ENCODE data around the gene IGFN1. TPM values are rescaled to one million over a fixed set of nuclear protein-coding genes. Genes with fewer than 3 reads are reported as not detected.

IGFN1 gene
- total and polyA plus RNA-seq, 2 donors from 2014 or later, result 2.8 TPM; not detected in 1

DNA sequence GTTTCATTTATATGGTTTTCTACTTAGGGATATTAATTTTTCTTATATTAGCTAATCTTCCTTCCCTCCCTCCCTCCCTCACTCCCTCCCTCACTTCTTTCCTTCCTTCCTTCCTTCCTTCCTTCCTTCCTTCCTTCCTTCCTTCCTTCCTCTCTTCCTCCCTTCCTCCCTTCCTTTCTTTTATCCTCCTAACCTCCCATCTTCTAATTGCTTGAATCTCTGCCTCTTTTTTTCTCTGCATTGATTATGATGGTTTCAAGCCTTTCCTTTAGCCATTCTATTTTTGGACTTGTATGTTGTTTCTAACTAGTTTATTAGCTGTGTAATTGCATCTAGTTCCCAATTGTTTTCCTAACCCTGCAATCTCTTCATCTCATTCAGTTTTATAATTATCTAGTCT is 75.7 kb downstream of the IGFN1 start:
- Histone ChIP-seq H3K27me3 (ENCODE audit: control insufficient read depth, insufficient read depth, low read length) (no peaks in the 10 kb centered on the region), H3K9ac (ENCODE audit: low read length in 3 of 3) (no peak overlapping the region), H3K27ac (ENCODE audit: low read depth in 2 of 2, low read length in 2 of 2) (no peak overlapping the region), H3K9me3 (ENCODE audit: control insufficient read depth in 2 of 3, insufficient read depth in 1 of 3, low read length in 3 of 3) (no peaks in the 10 kb centered on the region), H3K4me1 (ENCODE audit: control insufficient read depth in 2 of 3, insufficient read depth in 2 of 3, low read depth in 1 of 3, low read length in 3 of 3) (no peaks in the 10 kb centered on the region), H3K36me3 (ENCODE audit: control insufficient read depth in 2 of 3, insufficient read depth in 3 of 3, low read length in 3 of 3) (no peaks in the 10 kb centered on the region), H3K4me3 (ENCODE audit: low read length in 3 of 3) (no peak overlapping the region)
- no peak for FAIRE-seq
- intact Hi-C loops (cut with DNase I), result no loop called here
- DNase-seq, result no peak
- TF ChIP-seq, protein P1, sequence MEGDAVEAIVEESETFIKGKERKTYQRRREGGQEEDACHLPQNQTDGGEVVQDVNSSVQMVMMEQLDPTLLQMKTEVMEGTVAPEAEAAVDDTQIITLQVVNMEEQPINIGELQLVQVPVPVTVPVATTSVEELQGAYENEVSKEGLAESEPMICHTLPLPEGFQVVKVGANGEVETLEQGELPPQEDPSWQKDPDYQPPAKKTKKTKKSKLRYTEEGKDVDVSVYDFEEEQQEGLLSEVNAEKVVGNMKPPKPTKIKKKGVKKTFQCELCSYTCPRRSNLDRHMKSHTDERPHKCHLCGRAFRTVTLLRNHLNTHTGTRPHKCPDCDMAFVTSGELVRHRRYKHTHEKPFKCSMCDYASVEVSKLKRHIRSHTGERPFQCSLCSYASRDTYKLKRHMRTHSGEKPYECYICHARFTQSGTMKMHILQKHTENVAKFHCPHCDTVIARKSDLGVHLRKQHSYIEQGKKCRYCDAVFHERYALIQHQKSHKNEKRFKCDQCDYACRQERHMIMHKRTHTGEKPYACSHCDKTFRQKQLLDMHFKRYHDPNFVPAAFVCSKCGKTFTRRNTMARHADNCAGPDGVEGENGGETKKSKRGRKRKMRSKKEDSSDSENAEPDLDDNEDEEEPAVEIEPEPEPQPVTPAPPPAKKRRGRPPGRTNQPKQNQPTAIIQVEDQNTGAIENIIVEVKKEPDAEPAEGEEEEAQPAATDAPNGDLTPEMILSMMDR (IDR thresholded peaks at IDR 0.05; ENCODE audit: borderline replicate concordance, extremely low read depth, insufficient read depth), result no peak

DNA sequence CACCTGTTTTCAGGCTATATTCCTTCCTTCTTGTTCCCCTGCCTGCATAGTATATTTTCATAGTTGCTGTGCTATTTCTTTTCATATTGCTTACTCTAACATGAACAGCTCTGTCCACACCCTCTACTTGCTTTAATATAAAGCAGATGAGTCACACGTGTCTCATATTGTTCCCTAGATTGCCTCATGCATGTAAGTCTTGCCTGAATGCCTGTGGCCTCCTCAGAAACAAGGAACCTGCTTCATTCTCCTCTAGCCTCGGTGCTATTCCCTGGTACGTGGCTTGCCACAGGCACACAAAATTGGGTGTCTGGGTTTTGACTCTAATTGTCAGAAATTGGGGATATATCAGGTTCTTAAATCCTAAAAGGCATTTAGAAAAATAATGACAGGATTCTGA is 76.2 kb downstream of the IGFN1 start:
- H3K4me1 ChIP-seq (ENCODE audit: control insufficient read depth in 2 of 3, insufficient read depth in 2 of 3, low read depth in 1 of 3, low read length in 3 of 3), result no peaks in the 10 kb centered on the region

DNA sequence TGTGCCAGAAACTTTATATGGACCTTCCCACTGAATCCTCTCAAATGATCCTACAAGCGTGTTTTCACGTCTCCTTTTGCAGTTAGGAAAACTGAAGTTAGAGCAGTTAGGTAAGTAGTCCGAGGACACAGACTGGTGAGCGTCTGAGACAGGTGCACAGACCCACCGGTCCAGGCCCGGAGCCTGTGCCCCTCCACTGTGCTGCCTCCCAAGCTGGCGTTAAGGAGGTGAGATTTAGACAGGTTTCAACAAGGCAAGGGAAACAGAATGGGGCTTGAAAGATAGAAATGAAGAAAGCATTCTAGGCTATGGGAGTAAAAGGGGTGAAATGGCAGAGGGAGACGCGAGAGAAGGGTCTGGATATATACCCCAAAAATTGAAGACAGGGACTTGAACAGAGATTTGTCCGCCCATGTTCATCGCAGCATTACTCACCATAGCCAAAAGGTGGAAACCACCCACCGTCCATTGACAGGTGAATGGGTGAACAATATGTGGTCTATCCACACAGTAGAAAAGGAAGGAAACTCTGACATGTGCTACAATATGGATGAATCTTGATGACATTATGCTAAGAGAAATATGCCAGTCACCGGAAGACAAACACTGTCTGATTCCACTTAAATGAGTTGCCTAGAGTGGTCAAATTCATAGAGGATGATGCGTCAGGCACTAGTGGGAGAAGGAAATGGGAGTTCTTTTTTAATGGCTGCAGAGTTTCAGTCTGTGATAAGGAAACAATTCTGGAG is 77.0 kb downstream of the IGFN1 start:
- Histone ChIP-seq H3K4me1 (ENCODE audit: control insufficient read depth in 2 of 3, insufficient read depth in 2 of 3, low read depth in 1 of 3, low read length in 3 of 3) (no peaks in the 10 kb centered on the region), H3K27me3 (ENCODE audit: control insufficient read depth, insufficient read depth, low read length) (no peaks in the 10 kb centered on the region), H3K4me3 (ENCODE audit: low read length in 3 of 3) (no peak overlapping the region), H3K9me3 (ENCODE audit: control insufficient read depth in 2 of 3, insufficient read depth in 1 of 3, low read length in 3 of 3) (no peaks in the 10 kb centered on the region), H3K36me3 (ENCODE audit: control insufficient read depth in 2 of 3, insufficient read depth in 3 of 3, low read length in 3 of 3) (no peaks in the 10 kb centered on the region), H3K9ac (ENCODE audit: low read length in 3 of 3) (no peak overlapping the region), H3K27ac (ENCODE audit: low read depth in 2 of 2, low read length in 2 of 2) (no peak overlapping the region)
- FAIRE-seq (no peak), DNase-seq (peak in 1 of 5 donors; percentile 3)
- intact Hi-C loops (cut with DNase I), result no loop called here
- TF ChIP-seq, protein P1 (IDR thresholded peaks at IDR 0.05; ENCODE audit: borderline replicate concordance, extremely low read depth, insufficient read depth), result no peak

More for the DNA sequence above, 76.2 kb downstream of the IGFN1 start:
- Histone ChIP-seq H3K27me3 (ENCODE audit: control insufficient read depth, insufficient read depth, low read length) (no peaks in the 10 kb centered on the region), H3K27ac (ENCODE audit: low read depth in 2 of 2, low read length in 2 of 2) (no peak overlapping the region), H3K9me3 (ENCODE audit: control insufficient read depth in 2 of 3, insufficient read depth in 1 of 3, low read length in 3 of 3) (no peaks in the 10 kb centered on the region), H3K9ac (ENCODE audit: low read length in 3 of 3) (no peak overlapping the region), H3K36me3 (ENCODE audit: control insufficient read depth in 2 of 3, insufficient read depth in 3 of 3, low read length in 3 of 3) (no peaks in the 10 kb centered on the region), H3K4me3 (ENCODE audit: low read length in 3 of 3) (no peak overlapping the region)
- FAIRE-seq, result no peak
- intact Hi-C loops (cut with DNase I), result no loop called here
- TF ChIP-seq, protein P1 (IDR thresholded peaks at IDR 0.05; ENCODE audit: borderline replicate concordance, extremely low read depth, insufficient read depth), result no peak
- peak in 1 of 5 donors; percentile 4 for DNase-seq
